ENCODE measurements around the gene RAD1.

RAD1 gene

GRCh38 chr5:34932947-34933346, 17.6 kb upstream of the RAD1 start:
- TF ChIP-seq CTCF (IDR thresholded peaks at IDR 0.05) = no peak

GRCh38 chr5:34930870-34931269, 15.6 kb upstream of the RAD1 start:
- TF ChIP-seq CTCF (IDR thresholded peaks at IDR 0.05) = no peak

- no peak for TF ChIP-seq CTCF (IDR thresholded peaks at IDR 0.05)
These were observed 15.1 kb upstream of the RAD1 start for GRCh38 chr5:34930462-34930844.

DNA sequence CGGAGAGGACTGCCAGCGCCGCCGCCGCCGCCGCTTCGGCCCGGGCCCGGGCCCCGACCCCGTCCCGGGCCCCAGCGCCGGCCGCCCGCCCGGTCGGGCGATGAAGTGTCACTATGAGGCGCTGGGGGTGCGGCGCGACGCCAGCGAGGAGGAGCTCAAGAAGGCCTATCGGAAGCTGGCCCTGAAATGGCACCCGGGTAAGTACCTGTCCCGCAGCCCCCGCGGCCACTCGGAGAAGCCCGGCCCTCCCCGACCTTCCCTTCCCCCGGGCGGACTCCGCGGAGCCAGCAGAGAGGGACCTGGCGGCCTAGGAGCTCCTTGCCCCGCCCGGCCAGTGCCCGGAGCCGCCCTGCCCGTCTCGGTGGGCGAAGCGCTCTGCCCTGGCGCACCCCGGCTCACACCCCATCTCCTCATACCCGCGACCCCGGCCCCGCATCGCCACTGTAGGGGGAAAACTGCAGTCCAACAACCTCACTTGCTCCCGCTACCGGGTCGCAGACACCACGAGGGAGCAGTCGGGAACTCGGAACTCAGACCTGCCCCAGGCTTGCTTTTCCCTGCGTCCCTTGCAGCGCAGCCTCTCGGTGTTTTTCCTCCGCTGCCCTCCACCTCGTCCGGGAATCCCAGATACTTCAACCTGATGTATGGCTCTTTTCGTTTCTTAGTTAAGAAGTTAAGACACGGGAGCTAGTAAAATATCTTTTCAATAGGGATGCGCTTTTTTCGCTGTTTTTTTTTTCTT, 14.6 kb upstream of the RAD1 start:
- TF ChIP-seq CTCF (IDR thresholded peaks at IDR 0.05) = no peak

DNA sequence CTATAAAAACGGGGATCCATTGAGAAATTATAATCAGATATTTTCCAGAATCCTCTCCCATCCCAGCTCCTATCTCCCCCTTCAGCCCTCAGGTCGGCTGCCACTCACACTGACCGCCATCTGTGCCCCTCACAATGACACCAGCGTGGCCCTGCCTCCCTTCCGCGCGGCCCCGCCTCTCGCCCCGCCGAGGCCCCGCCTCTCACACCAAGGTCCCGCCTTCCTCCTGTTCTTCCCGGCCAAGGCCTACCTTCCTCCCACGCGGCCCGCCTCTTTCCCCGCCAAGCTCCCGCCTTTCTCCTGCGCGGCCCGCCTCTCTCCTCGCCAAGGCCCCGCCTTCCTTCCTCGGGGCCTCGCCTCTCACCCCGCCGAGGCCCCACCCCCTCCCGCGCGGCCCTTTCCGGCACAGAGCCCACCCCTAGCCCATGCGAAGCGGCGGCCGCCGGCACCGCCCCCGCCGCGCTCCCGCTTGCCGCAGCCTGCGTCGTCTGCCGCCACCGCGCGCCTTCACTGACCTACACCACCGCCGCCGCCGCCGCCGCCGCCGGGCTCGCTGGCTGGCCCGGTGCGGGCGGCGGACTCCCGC, 13.9 kb upstream of the RAD1 start, which contains the start of gene DNAJC21:
TSS of gene DNAJC21 (plus strand) at position 426 of the 586 bp plus-strand sequence. CDS start 261 bp downstream, outside the sequence.
- TF ChIP-seq CTCF (IDR thresholded peaks at IDR 0.05) = no peak

- TF ChIP-seq CTCF (IDR thresholded peaks at IDR 0.05) = no peak
These were observed 13.0 kb upstream of the RAD1 start for GRCh38 chr5:34928267-34928666.

DNA sequence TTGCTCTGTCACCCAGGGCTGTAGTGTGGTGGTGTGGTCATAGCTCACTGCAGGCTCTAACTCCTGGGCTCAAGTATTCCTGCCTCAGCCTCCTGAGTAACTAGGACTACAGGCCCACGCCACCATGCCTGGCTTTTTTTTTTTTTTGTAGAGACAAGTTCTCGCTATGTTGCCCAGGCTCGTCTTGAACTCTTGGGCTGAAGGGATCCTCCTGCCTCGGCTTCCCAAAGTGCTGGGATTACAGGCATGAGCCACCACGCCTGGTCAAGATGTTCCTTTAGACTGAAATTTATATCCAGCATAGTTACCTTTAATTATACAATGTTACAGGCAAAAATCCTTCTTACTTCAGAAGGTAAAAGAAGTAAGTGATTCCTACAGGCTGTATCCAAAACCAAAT, 12.5 kb upstream of the RAD1 start:
- TF ChIP-seq CTCF (IDR thresholded peaks at IDR 0.05) = no peak
